HCT116 (cell line): ENCODE data around the gene EIF4G3. TPM values are rescaled to one million over a fixed set of nuclear protein-coding genes. Genes with fewer than 3 reads are reported as not detected.
A peak's percentile ranks its signal among the peaks of the same experiment; 100 is the strongest.

Experiments
- ATAC-seq: fragments of 200-7000 bp; cut with Tn5 transposase; 2 replicates; pipeline ENCODE4 v1.9.1; 2020; ENCODE audit warnings: mild to moderate bottlenecking, moderate library complexity
- BruUV-seq: library from RNA; stranded (reverse); fragments of 400-500 nt; replicated peaks from 2 replicates; lab custom pipeline; 2021; lab: Mats Ljungman, UMichigan
- CTCF ChIA-PET: fragments of 300-600 bp; sonication (Branson Sonifier 250); formaldehyde crosslinking; loops from one replicate; lab custom pipeline; 2021; ENCODE audit warnings: antibody characterized with exemption; lab: Charles Lee
- POLR2A ChIA-PET: fragments of 300-600, 350-600 bp; sonication (Branson Sonifier 250); formaldehyde crosslinking; loops from one replicate; lab custom pipeline; 2021; ENCODE audit warnings: antibody characterized with exemption; lab: Charles Lee
- RAD21 ChIA-PET, 2 experiments: fragments of 300-600 bp; sonication (Branson Sonifier 250); formaldehyde crosslinking; loops; one replicate each; lab custom pipeline; 2023; ENCODE audit warnings: low total read pairs in 2 of 2; ENCODE audit not compliant: uncharacterized antibody in 2 of 2, unreplicated experiment in 2 of 2, low non-redundant PET in 1 of 2; lab: Charles Lee
- DNase-seq: peaks from one replicate; pipeline ENCODE4 v3.0.0-alpha.2; 2010; ENCODE audit warnings: low read depth, low spot score
- H2AFZ ChIP-seq: fragments of 200-600 bp; shearing (Covaris generic), sonication (generic); 2 replicates; pipeline ENCODE4 v1.6.1; 2017; ENCODE audit warnings: low read depth, mixed run types, mixed read lengths, antibody characterized with exemption, low read length; ENCODE audit not compliant: poor library complexity, severe bottlenecking
- H3K27ac ChIP-seq: 2 replicates; pipeline ENCODE4 v1.5.1; 2012; ENCODE audit warnings: low read depth, low read length
- H3K27me3 ChIP-seq: fragments of 200-600 bp; sonication (generic); 2 replicates; pipeline ENCODE4 v1.6.1; 2016; ENCODE audit warnings: mixed run types, low read length, mixed read lengths; ENCODE audit not compliant: insufficient read depth
- H3K36me3 ChIP-seq, 2 experiments: fragments of 200-500 bp in 1 of 2; fragments of 200-600 bp in 1 of 2; sonication (Bioruptor generic) in 1 of 2; sonication (generic) in 1 of 2; 2 replicates each; pipeline versions ENCODE4 v1.5.1 to v1.6.1; 2014 to 2016; ENCODE audit warnings: low read length in 2 of 2, inconsistent platforms in 1 of 2, mixed read lengths in 1 of 2, mixed run types in 1 of 2; ENCODE audit not compliant: insufficient read depth in 2 of 2, control insufficient read depth in 1 of 2
- H3K4me1 ChIP-seq, 2 experiments: fragments of 200-600 bp in 1 of 2; sonication (generic) in 1 of 2; 2 replicates each; pipeline versions ENCODE4 v1.5.1 to v1.6.1; 2012 to 2017; ENCODE audit warnings: low read length in 2 of 2, inconsistent platforms in 1 of 2, mild to moderate bottlenecking in 1 of 2, mixed read lengths in 1 of 2, mixed run types in 1 of 2, moderate library complexity in 1 of 2; ENCODE audit not compliant: insufficient read depth in 2 of 2, control insufficient read depth in 1 of 2
- H3K4me2 ChIP-seq: fragments of 200-600 bp; sonication (generic); 2 replicates; pipeline ENCODE4 v1.6.1; 2017; ENCODE audit warnings: mixed run types, low read length, mixed read lengths
- H3K4me3 ChIP-seq, 2 experiments: fragments of 200-600 bp in 1 of 2; sonication (generic) in 1 of 2; replicated peaks in 1 of 2; 2 replicates each; pipeline ENCODE4 v1.5.1; 2011 to 2016; ENCODE audit warnings: low read length in 2 of 2, control low read depth in 1 of 2, low read depth in 1 of 2, mild to moderate bottlenecking in 1 of 2, mixed read lengths in 1 of 2, mixed run types in 1 of 2
- H3K79me2 ChIP-seq: fragments of 200-600 bp; sonication (generic); 2 replicates; pipeline ENCODE4 v1.6.1; 2017; ENCODE audit warnings: mild to moderate bottlenecking, mixed run types, low read length, moderate library complexity, mixed read lengths; ENCODE audit not compliant: insufficient read depth
- H3K9ac ChIP-seq: fragments of 200-600 bp; sonication (generic); 2 replicates; pipeline ENCODE4 v1.6.1; 2016; ENCODE audit warnings: low read length, mixed read lengths
- H3K9me2 ChIP-seq: fragments of 200-600 bp; sonication (generic), shearing (Covaris generic); 2 replicates; pipeline ENCODE4 v1.6.1; 2017; ENCODE audit warnings: mixed run types, mild to moderate bottlenecking, moderate library complexity; ENCODE audit not compliant: insufficient read depth
- H3K9me3 ChIP-seq, 2 experiments: fragments of 200-500 bp in 1 of 2; fragments of 200-600 bp in 1 of 2; sonication (Bioruptor generic) in 1 of 2; sonication (generic) in 1 of 2; 2 replicates each; pipeline ENCODE4 v1.6.1; 2014 to 2017; ENCODE audit warnings: low read length in 2 of 2, mixed read lengths in 2 of 2, inconsistent platforms in 1 of 2, low read depth in 1 of 2, mild to moderate bottlenecking in 1 of 2, mixed run types in 1 of 2, moderate library complexity in 1 of 2; ENCODE audit not compliant: control insufficient read depth in 1 of 2, insufficient read depth in 1 of 2
- H4K20me1 ChIP-seq: fragments of 200-600 bp; sonication (generic), shearing (Covaris generic); 2 replicates; pipeline ENCODE4 v1.6.1; 2017; ENCODE audit warnings: mixed run types, mild to moderate bottlenecking, moderate library complexity; ENCODE audit not compliant: insufficient read depth
- CEBPB ChIP-seq: IDR thresholded peaks from 2 replicates; pipeline ENCODE4 v1.6.1; 2012; ENCODE audit warnings: low read depth
- ELF1 ChIP-seq: IDR thresholded peaks from 2 replicates; pipeline ENCODE4 v1.6.1; 2012; ENCODE audit warnings: low read depth, borderline replicate concordance
- FOSL1 ChIP-seq: IDR thresholded peaks from 2 replicates; pipeline ENCODE4 v1.6.1; 2012; ENCODE audit warnings: low read depth
- POLR2A ChIP-seq: IDR thresholded peaks from 2 replicates; pipeline ENCODE4 v1.7.0; 2011; ENCODE audit warnings: borderline replicate concordance; ENCODE audit not compliant: insufficient read depth, insufficient read length; ENCODE audit errors: extremely low read depth
- POLR2AphosphoS5 ChIP-seq: IDR thresholded peaks from 2 replicates; pipeline ENCODE4 v1.6.1; 2011; ENCODE audit warnings: mild to moderate bottlenecking, low read depth, low read length, moderate library complexity
- RAD21 ChIP-seq: IDR thresholded peaks from 2 replicates; pipeline ENCODE4 v1.6.1; 2012; ENCODE audit warnings: low read depth, mild to moderate bottlenecking
- SIN3A ChIP-seq: IDR thresholded peaks from 2 replicates; pipeline ENCODE4 v1.6.1; 2012; ENCODE audit warnings: low read depth
- SP1 ChIP-seq: IDR thresholded peaks from 2 replicates; pipeline ENCODE4 v1.6.1; 2012; ENCODE audit warnings: low read depth
- SRF ChIP-seq: IDR thresholded peaks from 2 replicates; pipeline ENCODE4 v1.6.1; 2012; ENCODE audit warnings: low read depth
- YY1 ChIP-seq: IDR thresholded peaks from 2 replicates; pipeline ENCODE4 v1.6.1; 2011; ENCODE audit warnings: low read length, low read depth, moderate library complexity, mild to moderate bottlenecking; ENCODE audit not compliant: insufficient replicate concordance; ENCODE audit errors: extremely low read depth
- intact Hi-C: fragments of 100-400 bp; cut with micrococcal nuclease; formaldehyde crosslinking; loops from 2 replicates; pipeline ENCODE4 v1.10.0; 2022
- total RNA-seq: library from RNA; stranded (reverse); gene quantifications from one replicate; pipeline ENCODE4 v1.2.1, GENCODE V29; 2021; ENCODE audit not compliant: unreplicated experiment
- TF ChIP-seq, protein P1 (sequence below): IDR thresholded peaks from 2 replicates; pipeline ENCODE4 v1.6.1; 2012
- TF ChIP-seq, protein P2 (sequence below): IDR thresholded peaks from 2 replicates; pipeline ENCODE4 v1.6.1; 2011; ENCODE audit warnings: mild to moderate bottlenecking, low read length, moderate library complexity; ENCODE audit not compliant: insufficient replicate concordance; ENCODE audit errors: extremely low read depth
- TF ChIP-seq, protein P3 (sequence below), 3 experiments: fragments of 200-600 bp in 1 of 3; sonication (generic) in 1 of 3; IDR thresholded peaks in 2 of 3; conservative IDR thresholded peaks in 1 of 3; 2 replicates each; pipeline ENCODE4 v1.5.1; 2012 to 2017; ENCODE audit warnings: low read depth in 2 of 3, low read length in 2 of 3, antibody characterized with exemption in 1 of 3, borderline replicate concordance in 1 of 3, control low read depth in 1 of 3, mild to moderate bottlenecking in 1 of 3, mixed read lengths in 1 of 3, mixed run types in 1 of 3, moderate library complexity in 1 of 3; ENCODE audit not compliant: insufficient read depth in 1 of 3
- TF ChIP-seq, protein P4 (sequence below): IDR thresholded peaks from 2 replicates; pipeline ENCODE4 v1.6.1; 2012

The EIF4G3 gene
- total RNA-seq, 1 experiment from 2014 or later: 40.1 TPM

DNA sequence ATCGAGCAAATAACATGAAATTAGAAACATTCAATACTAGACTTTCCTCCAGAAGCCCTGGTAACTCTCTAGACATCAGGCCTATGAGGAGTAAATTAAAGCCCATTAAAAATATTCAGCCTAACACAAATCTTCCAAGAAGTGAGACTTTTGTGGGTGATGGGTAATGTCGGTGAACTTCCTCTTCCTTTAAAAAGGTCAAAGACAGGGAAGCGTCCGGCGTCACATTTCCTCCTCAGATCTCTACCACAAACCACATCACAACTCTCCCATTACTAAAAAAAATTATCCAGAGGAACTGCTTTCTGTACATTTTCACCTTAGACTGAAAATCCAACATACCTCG is 1.4 kb downstream of the EIF4G3 start:
- TSS peak; percentile 67 for BruUV-seq
- Histone ChIP-seq H3K9me3 (no peaks in the 10 kb centered on the region), H3K79me2 (peaks cover 42% of the 10 kb centered on the region), H3K9ac (peak overlapping the region; percentile 92), H3K4me2 (peak overlapping the region; percentile 98), H4K20me1 (no peaks in the 10 kb centered on the region), H3K9me2 (no peaks in the 10 kb centered on the region), H2AFZ (peak overlapping the region; percentile 51), H3K36me3 (peaks cover 0 to 3% of the 10 kb centered on the region in 2 experiments; a peak in 1 of 4 replicates), H3K4me1 (peaks cover 8 to 22% of the 10 kb centered on the region in 2 experiments; a peak in 3 of 4 replicates), H3K27ac (peak overlapping the region; percentile 78; the same call in 1 of the 2 replicates), H3K27me3 (no peaks in the 10 kb centered on the region), H3K4me3 (peak overlapping the region; percentile 89 to 94)
- POLR2A ChIA-PET: no interaction called here
- intact Hi-C loops: loop anchor here (5.0 kb wide), 1 partner anchor 153 kb away; no protein-coding TSS in a partner anchor
- CTCF ChIA-PET: no interaction called here
- no peak for TF ChIP-seq SRF
- TF ChIP-seq, protein P1, sequence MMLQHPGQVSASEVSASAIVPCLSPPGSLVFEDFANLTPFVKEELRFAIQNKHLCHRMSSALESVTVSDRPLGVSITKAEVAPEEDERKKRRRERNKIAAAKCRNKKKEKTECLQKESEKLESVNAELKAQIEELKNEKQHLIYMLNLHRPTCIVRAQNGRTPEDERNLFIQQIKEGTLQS: no peak
- no peak for TF ChIP-seq ELF1
- TF ChIP-seq POLR2AphosphoS5: no peak
- TF ChIP-seq FOSL1: no peak
- TF ChIP-seq, protein P2, sequence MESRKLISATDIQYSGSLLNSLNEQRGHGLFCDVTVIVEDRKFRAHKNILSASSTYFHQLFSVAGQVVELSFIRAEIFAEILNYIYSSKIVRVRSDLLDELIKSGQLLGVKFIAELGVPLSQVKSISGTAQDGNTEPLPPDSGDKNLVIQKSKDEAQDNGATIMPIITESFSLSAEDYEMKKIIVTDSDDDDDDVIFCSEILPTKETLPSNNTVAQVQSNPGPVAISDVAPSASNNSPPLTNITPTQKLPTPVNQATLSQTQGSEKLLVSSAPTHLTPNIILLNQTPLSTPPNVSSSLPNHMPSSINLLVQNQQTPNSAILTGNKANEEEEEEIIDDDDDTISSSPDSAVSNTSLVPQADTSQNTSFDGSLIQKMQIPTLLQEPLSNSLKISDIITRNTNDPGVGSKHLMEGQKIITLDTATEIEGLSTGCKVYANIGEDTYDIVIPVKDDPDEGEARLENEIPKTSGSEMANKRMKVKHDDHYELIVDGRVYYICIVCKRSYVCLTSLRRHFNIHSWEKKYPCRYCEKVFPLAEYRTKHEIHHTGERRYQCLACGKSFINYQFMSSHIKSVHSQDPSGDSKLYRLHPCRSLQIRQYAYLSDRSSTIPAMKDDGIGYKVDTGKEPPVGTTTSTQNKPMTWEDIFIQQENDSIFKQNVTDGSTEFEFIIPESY: no peak
- TF ChIP-seq SIN3A: no peak
- no peak for TF ChIP-seq YY1
- TF ChIP-seq SP1: no peak
- TF ChIP-seq, protein P3, sequence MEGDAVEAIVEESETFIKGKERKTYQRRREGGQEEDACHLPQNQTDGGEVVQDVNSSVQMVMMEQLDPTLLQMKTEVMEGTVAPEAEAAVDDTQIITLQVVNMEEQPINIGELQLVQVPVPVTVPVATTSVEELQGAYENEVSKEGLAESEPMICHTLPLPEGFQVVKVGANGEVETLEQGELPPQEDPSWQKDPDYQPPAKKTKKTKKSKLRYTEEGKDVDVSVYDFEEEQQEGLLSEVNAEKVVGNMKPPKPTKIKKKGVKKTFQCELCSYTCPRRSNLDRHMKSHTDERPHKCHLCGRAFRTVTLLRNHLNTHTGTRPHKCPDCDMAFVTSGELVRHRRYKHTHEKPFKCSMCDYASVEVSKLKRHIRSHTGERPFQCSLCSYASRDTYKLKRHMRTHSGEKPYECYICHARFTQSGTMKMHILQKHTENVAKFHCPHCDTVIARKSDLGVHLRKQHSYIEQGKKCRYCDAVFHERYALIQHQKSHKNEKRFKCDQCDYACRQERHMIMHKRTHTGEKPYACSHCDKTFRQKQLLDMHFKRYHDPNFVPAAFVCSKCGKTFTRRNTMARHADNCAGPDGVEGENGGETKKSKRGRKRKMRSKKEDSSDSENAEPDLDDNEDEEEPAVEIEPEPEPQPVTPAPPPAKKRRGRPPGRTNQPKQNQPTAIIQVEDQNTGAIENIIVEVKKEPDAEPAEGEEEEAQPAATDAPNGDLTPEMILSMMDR (IDR thresholded peaks at IDR 0.05 in 2 of 3, conservative IDR thresholded peaks at IDR 0.05 in 1 of 3; ENCODE audit: borderline replicate concordance in 1 of 3, insufficient read depth in 1 of 3, low read depth in 2 of 3, low read length in 2 of 3): no peak
- TF ChIP-seq CEBPB: no peak
- TF ChIP-seq RAD21: no peak
- TF ChIP-seq, protein P4, sequence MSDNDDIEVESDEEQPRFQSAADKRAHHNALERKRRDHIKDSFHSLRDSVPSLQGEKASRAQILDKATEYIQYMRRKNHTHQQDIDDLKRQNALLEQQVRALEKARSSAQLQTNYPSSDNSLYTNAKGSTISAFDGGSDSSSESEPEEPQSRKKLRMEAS: no peak
- no peak for TF ChIP-seq POLR2A
- RAD21 ChIA-PET: no interaction called here
- DNase-seq (no peak), ATAC-seq (no peak)
